ENCODE measurements around the gene PLCL1. TPM values are rescaled to one million over a fixed set of nuclear protein-coding genes. Genes with fewer than 3 reads are reported as not detected.

Gene PLCL1
- total and polyA plus RNA-seq, 10 of the 15 experiments (the other 5 are each of a cell fraction or from before 2014, with no cell fraction given) = 0.03 to 1.5 (median 0.22) TPM

DNA sequence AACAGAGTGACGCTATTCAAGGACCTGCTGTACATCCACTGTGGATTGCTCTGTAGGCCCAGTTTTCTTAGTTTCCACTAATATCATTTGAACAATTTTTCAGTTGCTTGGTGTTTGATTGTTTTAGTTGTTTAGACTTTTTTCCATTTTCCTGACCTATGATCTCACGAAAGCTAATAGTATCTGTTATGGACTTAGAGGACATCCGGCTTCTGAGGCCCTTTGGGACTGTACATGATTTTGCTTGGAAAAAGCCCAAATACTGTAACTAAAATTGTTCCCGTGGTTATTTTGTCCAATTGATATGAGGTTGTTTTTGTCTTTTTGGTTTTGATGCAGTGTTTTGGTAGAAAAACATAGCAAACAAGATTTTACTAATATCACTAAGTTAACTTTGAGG is 174.6 kb downstream of the PLCL1 start:
- no peak overlapping the region for H2AFZ ChIP-seq (ENCODE audit: control insufficient read depth, low read depth, low read length)
- no peak overlapping the region for H3K4me2 ChIP-seq (ENCODE audit: control insufficient read depth, insufficient read depth)
- H3K4me3 ChIP-seq = no peak overlapping the region
- CTCF ChIA-PET = no interaction called here
- BruUV-seq (replicated peaks) = no TSS peak
- FAIRE-seq (no peak), DNase-seq (ENCODE audit: low read depth, low spot score) (no peak), ATAC-seq (no peak)
- no peak for TF ChIP-seq IKZF1 (conservative IDR thresholded peaks at IDR 0.05)
- no peak for TF ChIP-seq SUZ12 (IDR thresholded peaks at IDR 0.05; ENCODE audit: unreplicated experiment)
- TF ChIP-seq SREBF2 (IDR thresholded peaks at IDR 0.05; ENCODE audit: low read length) = no peak
- TF ChIP-seq SIN3A (IDR thresholded peaks at IDR 0.05; ENCODE audit: low read depth, low read length) = no peak
- TF ChIP-seq STAT3 (IDR thresholded peaks at IDR 0.05; ENCODE audit: low read depth, low read length) = no peak
- no peak for TF ChIP-seq BHLHE40 (IDR thresholded peaks at IDR 0.05; ENCODE audit: borderline replicate concordance in 1 of 2, low read depth in 2 of 2, low read length in 1 of 2)
- TF ChIP-seq SMARCA5 (IDR thresholded peaks at IDR 0.05) = no peak
- TF ChIP-seq ESRRA (IDR thresholded peaks at IDR 0.05; ENCODE audit: low read length) = no peak
- no peak for TF ChIP-seq NR2F1 (conservative IDR thresholded peaks at IDR 0.05)
- TF ChIP-seq, protein P1, sequence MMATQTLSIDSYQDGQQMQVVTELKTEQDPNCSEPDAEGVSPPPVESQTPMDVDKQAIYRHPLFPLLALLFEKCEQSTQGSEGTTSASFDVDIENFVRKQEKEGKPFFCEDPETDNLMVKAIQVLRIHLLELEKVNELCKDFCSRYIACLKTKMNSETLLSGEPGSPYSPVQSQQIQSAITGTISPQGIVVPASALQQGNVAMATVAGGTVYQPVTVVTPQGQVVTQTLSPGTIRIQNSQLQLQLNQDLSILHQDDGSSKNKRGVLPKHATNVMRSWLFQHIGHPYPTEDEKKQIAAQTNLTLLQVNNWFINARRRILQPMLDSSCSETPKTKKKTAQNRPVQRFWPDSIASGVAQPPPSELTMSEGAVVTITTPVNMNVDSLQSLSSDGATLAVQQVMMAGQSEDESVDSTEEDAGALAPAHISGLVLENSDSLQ (IDR thresholded peaks at IDR 0.05) = no peak
- TF ChIP-seq WRNIP1 (IDR thresholded peaks at IDR 0.05; ENCODE audit: borderline replicate concordance, low read depth, low read length) = no peak
- TF ChIP-seq SPI1 (IDR thresholded peaks at IDR 0.05; ENCODE audit: borderline replicate concordance, insufficient read depth, low read depth, low read length) = no peak
- TF ChIP-seq RBBP5 (conservative IDR thresholded peaks at IDR 0.05) = no peak
- TF ChIP-seq TCF7 (IDR thresholded peaks at IDR 0.05; ENCODE audit: borderline replicate concordance) = no peak
- H3K9me3 ChIP-seq (replicated peaks; ENCODE audit: control insufficient read depth, insufficient read depth, low read length) = no peaks in the 10 kb centered on the region
- H4K20me1 ChIP-seq (ENCODE audit: control insufficient read depth, insufficient read depth) = no peaks in the 10 kb centered on the region
- 72% methylated on average over 4 of the region's 4 CpGs for WGBS (ENCODE audit: insufficient coverage, insufficient replicate concordance, low lambda C conversion rate, missing lambda C conversion rate)
- POLR2A ChIA-PET = no interaction called here
- no peaks in the 10 kb centered on the region for H3K36me3 ChIP-seq (ENCODE audit: control insufficient read depth in 2 of 2, insufficient read depth in 2 of 2, low read length in 1 of 2)
- intact Hi-C loops (cut with micrococcal nuclease; ENCODE audit: unreplicated experiment) = no loop called here
- no peak overlapping the region for H3K9ac ChIP-seq (ENCODE audit: control insufficient read depth, insufficient read depth, low read length)
- in situ Hi-C loops (cut with MboI) = no loop called here
- no peaks in the 10 kb centered on the region for H3K79me2 ChIP-seq (ENCODE audit: control insufficient read depth, insufficient read depth, low read length)
- RAD21 ChIA-PET (ENCODE audit: unreplicated experiment) = interaction anchor here (0.5 to 0.6 kb wide), 2 partner anchors 84 to 319 kb away, joined by 3 read pairs; no protein-coding TSS in a partner anchor
- H3K27me3 ChIP-seq (replicated peaks in 1 of 2; ENCODE audit: control insufficient read depth in 2 of 2, insufficient read depth in 2 of 2, low read length in 1 of 2) = no peaks in the 10 kb centered on the region
- SMC1A ChIA-PET (ENCODE audit: uncharacterized antibody, unreplicated experiment) = no interaction called here
- no peak overlapping the region for H3K27ac ChIP-seq (ENCODE audit: control insufficient read depth, insufficient read depth)
- no peaks in the 10 kb centered on the region for H3K4me1 ChIP-seq (ENCODE audit: control insufficient read depth, insufficient read depth, low read length)
